Karpas-422 (cell line): ENCODE results near the gene HIBADH. TPM values are rescaled to one million over a fixed set of nuclear protein-coding genes. Genes with fewer than 3 reads are reported as not detected.

Experiments used
- DNase-seq: peaks from one replicate; pipeline ENCODE4 v3.0.0-alpha.2; 2015
- H2AFZ ChIP-seq: fragments of 200-600 bp; sonication (generic); 2 replicates; pipeline ENCODE4 v1.6.1; 2014; ENCODE audit warnings: antibody characterized with exemption, low read length, mixed read lengths
- H3K27ac ChIP-seq: fragments of 200-600 bp; sonication (generic); 2 replicates; pipeline ENCODE4 v1.5.1; 2014; ENCODE audit warnings: mild to moderate bottlenecking, low read length, moderate library complexity
- H3K27me3 ChIP-seq: fragments of 200-600 bp; sonication (generic); 2 replicates; pipeline ENCODE4 v1.6.1; 2014; ENCODE audit warnings: low read length, mixed read lengths
- H3K36me3 ChIP-seq: fragments of 200-600 bp; sonication (generic); 2 replicates; pipeline ENCODE4 v1.6.1; 2014; ENCODE audit warnings: low read length, mixed read lengths; ENCODE audit not compliant: insufficient read depth
- H3K4me1 ChIP-seq: fragments of 200-600 bp; sonication (generic); 2 replicates; pipeline ENCODE4 v1.6.1; 2014; ENCODE audit warnings: mild to moderate bottlenecking, low read length, mixed read lengths
- H3K4me2 ChIP-seq: fragments of 200-600 bp; sonication (generic); 2 replicates; pipeline ENCODE4 v1.6.1; 2014; ENCODE audit warnings: low read length, low read depth, mild to moderate bottlenecking; ENCODE audit not compliant: poor library complexity, severe bottlenecking
- H3K4me3 ChIP-seq: fragments of 200-600 bp; sonication (generic); 2 replicates; pipeline ENCODE4 v1.5.1; 2014; ENCODE audit warnings: mild to moderate bottlenecking, antibody characterized with exemption, low read length, mixed read lengths
- H3K79me2 ChIP-seq: fragments of 200-600 bp; sonication (generic); 2 replicates; pipeline ENCODE4 v1.6.1; 2014; ENCODE audit warnings: mild to moderate bottlenecking, low read length, mixed read lengths
- H3K9ac ChIP-seq: fragments of 200-600 bp; sonication (generic); 2 replicates; pipeline ENCODE4 v1.6.0; 2014; ENCODE audit warnings: low read length
- H3K9me2 ChIP-seq: fragments of 200-600 bp; sonication (generic), shearing (Covaris generic); replicated peaks from 2 replicates; pipeline ENCODE4 v1.6.0; 2014; ENCODE audit warnings: mild to moderate bottlenecking, low read length, moderate library complexity; ENCODE audit not compliant: insufficient read depth
- H3K9me3 ChIP-seq: fragments of 300-700, 200-600 bp; sonication (generic); 2 replicates; pipeline ENCODE4 v1.6.1; 2014; ENCODE audit warnings: low read length, mixed read lengths
- H4K20me1 ChIP-seq: fragments of 200-600 bp; sonication (generic); 2 replicates; pipeline ENCODE4 v1.6.1; 2014; ENCODE audit warnings: mild to moderate bottlenecking, antibody characterized with exemption, low read length, low read depth; ENCODE audit not compliant: insufficient read depth
- total RNA-seq: library from RNA; depleted of rRNA; stranded (reverse); fragments of >200 nt; shearing (Covaris generic); gene quantifications from 2 replicates; pipeline ENCODE4 v1.2.3, GENCODE V29; 2014; ENCODE audit warnings: low replicate concordance

Gene HIBADH
- total RNA-seq, 1 experiment from 2014 or later, result 30.1 TPM

GRCh38 chr7:27631391-27631790 lies 31.3 kb downstream of the HIBADH start:
- H3K4me2 ChIP-seq, result no peak overlapping the region
- no peaks in the 10 kb centered on the region for H3K4me1 ChIP-seq

GRCh38 chr7:27627146-27627545 lies 35.5 kb downstream of the HIBADH start:
- Histone ChIP-seq H3K27ac (no peak overlapping the region), H3K36me3 (no peaks in the 10 kb centered on the region), H3K4me2 (no peak overlapping the region), H3K9ac (no peak overlapping the region), H3K4me1 (no peaks in the 10 kb centered on the region), H3K9me2 (no peaks in the 10 kb centered on the region), H3K27me3 (no peaks in the 10 kb centered on the region), H2AFZ (no peak overlapping the region), H3K79me2 (no peaks in the 10 kb centered on the region), H3K9me3 (peaks cover 6% of the 10 kb centered on the region; the same call in 1 of the 2 replicates), H4K20me1 (no peaks in the 10 kb centered on the region), H3K4me3 (no peak overlapping the region)
- DNase-seq, result no peak

More at GRCh38 chr7:27631391-27631790, 31.3 kb downstream of the HIBADH start:
- DNase-seq, result no peak
- Histone ChIP-seq H3K79me2 (no peaks in the 10 kb centered on the region), H3K4me3 (no peak overlapping the region), H2AFZ (no peak overlapping the region), H4K20me1 (no peaks in the 10 kb centered on the region), H3K9me2 (no peaks in the 10 kb centered on the region), H3K27me3 (no peaks in the 10 kb centered on the region), H3K9me3 (no peaks in the 10 kb centered on the region), H3K27ac (no peak overlapping the region), H3K36me3 (no peaks in the 10 kb centered on the region), H3K9ac (no peak overlapping the region)

DNA sequence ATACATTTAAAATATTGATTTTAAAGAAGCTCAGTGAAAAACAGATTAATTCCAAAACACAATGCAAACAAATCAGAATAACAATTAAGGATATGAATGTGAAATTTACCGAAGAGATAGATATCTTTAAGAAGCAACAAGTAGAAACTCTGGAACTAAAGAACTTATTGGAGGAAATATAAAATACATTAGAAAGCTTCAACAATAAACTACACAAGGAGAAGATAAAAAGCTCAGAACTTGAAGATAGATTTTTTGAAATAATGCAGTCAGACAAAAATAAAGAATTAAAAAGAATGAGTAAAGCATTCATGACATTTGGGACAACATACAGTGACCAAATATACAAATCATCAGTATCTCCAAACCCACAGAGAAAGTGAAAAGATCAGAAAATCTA lies 43.2 kb downstream of the HIBADH start:
- Histone ChIP-seq H3K4me2 (no peak overlapping the region), H3K9me2 (no peaks in the 10 kb centered on the region), H3K4me1 (no peaks in the 10 kb centered on the region), H3K36me3 (peaks cover 9% of the 10 kb centered on the region; the same call in 1 of the 2 replicates), H3K9ac (no peak overlapping the region), H2AFZ (no peak overlapping the region), H3K4me3 (no peak overlapping the region), H3K27me3 (no peaks in the 10 kb centered on the region), H4K20me1 (no peaks in the 10 kb centered on the region), H3K9me3 (peaks cover 23% of the 10 kb centered on the region), H3K79me2 (no peaks in the 10 kb centered on the region), H3K27ac (no peak overlapping the region)
- DNase-seq, result peak; percentile 67

DNA sequence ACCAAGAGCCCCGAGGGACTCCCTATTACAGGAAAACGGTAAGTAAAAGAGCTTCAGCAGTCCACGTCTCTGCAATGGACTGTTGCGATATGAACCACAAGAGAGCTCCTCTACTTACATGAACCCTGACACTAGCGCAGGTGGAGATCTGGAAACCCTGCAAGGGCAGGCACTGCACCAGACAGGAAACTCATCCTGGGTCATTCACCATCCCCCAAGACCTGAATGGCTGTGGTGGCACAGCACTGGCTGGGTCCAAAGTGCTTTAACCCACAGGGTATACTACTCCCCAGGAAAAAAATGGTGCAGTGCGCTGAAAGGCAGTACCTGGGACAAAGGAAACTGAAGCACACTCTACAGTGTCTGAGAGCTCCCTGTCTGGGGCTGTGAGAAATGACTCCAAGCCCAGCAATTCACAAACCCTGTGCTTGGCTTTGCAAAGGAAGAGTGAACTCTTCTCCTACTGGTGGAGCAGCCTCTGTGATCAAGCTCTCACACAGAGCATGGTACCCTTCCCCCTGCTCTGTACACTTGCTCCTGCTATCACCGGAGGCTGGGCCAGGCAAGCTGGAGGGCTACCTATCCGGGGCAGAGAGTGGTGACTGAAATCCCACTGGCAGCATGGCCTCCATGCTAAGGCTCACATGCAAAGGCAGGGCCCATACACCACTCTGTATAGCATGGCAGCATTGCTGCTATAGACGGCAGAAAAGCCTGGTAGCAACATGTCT lies 44.9 kb downstream of the HIBADH start:
- Histone ChIP-seq H3K4me1 (no peaks in the 10 kb centered on the region), H3K9me3 (peaks cover 19% of the 10 kb centered on the region), H3K9ac (no peak overlapping the region), H3K4me3 (no peak overlapping the region), H3K27me3 (no peaks in the 10 kb centered on the region), H3K27ac (no peak overlapping the region), H3K36me3 (peaks cover 9% of the 10 kb centered on the region; the same call in 1 of the 2 replicates), H4K20me1 (no peaks in the 10 kb centered on the region), H3K79me2 (no peaks in the 10 kb centered on the region), H2AFZ (no peak overlapping the region), H3K9me2 (no peaks in the 10 kb centered on the region), H3K4me2 (no peak overlapping the region)
- DNase-seq, result no peak

DNA sequence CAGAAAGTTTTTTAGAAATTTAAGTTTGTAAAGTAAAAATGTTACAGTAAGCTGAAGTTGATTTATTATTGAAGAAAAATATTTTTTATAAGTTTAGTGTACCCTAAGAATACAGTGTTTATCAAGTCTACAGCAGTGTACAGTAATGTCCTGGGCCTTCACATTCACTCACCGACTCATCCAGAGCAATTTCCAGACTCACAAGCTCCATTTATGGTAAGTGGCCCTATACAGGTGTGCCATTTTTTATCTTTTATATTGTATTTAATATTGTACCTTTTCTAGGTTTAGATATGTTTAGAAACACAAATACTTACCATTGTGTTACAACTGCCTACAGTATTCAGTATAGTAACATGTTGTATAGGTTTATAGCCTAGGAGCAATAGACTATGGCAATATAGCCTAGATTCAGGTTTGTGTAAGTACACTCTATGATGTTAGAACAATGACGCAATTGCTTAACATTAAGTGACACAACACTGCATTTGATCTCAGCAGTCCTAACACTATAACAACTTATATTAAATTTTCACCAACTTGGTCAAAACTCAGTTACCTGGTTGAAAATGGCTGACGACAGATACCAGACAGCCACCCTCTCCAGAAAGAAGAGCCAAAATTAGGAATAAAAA lies 45.7 kb downstream of the HIBADH start:
- H3K4me2 ChIP-seq, result no peak overlapping the region

GRCh38 chr7:27616186-27616491 lies 46.5 kb downstream of the HIBADH start:
- Histone ChIP-seq H3K79me2 (no peaks in the 10 kb centered on the region), H3K9ac (no peak overlapping the region), H3K4me3 (no peak overlapping the region), H3K27ac (no peak overlapping the region), H3K4me2 (no peak overlapping the region), H3K9me3 (peaks cover 16% of the 10 kb centered on the region), H3K4me1 (no peaks in the 10 kb centered on the region), H3K9me2 (no peaks in the 10 kb centered on the region), H3K27me3 (no peaks in the 10 kb centered on the region), H2AFZ (no peak overlapping the region), H4K20me1 (no peaks in the 10 kb centered on the region), H3K36me3 (peaks cover 9% of the 10 kb centered on the region; the same call in 1 of the 2 replicates)
- no peak for DNase-seq

More for the DNA sequence above, 45.7 kb downstream of the HIBADH start:
- Histone ChIP-seq H4K20me1 (no peaks in the 10 kb centered on the region), H3K9me3 (peaks cover 16% of the 10 kb centered on the region), H3K79me2 (no peaks in the 10 kb centered on the region), H3K27me3 (no peaks in the 10 kb centered on the region), H3K4me1 (no peaks in the 10 kb centered on the region), H2AFZ (no peak overlapping the region), H3K36me3 (peaks cover 9% of the 10 kb centered on the region; the same call in 1 of the 2 replicates), H3K27ac (no peak overlapping the region), H3K4me3 (no peak overlapping the region), H3K9me2 (no peaks in the 10 kb centered on the region), H3K9ac (no peak overlapping the region)
- no peak for DNase-seq

DNA sequence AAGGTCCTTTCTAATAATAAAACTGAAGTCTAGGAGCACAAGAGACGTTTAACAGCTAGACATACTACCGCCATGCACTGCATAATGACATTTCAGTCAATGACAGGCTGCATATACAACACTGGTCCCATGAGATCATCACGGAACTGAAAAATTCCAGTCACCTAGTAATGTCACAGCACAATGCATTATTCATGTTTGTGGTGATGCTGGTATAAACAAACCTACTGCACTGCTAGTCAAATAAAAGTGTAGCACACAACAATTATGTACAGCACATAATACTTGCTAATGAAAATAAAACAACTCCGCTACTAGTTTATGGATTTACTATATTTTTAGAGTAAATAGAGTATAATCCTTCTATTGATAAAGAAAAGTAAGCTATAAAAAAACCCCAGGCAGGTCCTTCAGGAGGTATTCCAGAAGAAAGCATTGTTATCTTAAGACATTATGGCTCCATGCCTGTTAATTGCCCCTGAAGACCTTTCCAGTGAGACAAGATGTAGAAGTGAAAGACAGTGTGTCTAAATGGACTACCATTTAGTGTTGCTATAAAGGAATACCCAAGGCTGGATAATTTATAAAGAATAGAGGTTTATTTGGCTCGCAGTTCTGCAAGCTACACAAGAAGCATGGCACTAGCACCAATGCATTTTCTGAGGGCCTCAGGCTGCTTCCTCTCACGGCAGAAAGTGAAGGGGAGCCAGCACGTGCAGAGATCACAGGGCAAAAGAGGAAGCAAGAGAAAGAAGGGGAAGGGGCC lies 47.1 kb downstream of the HIBADH start:
- Histone ChIP-seq H3K79me2 (no peaks in the 10 kb centered on the region), H3K4me1 (no peaks in the 10 kb centered on the region), H3K4me3 (no peak overlapping the region), H3K9ac (no peak overlapping the region), H3K9me2 (no peaks in the 10 kb centered on the region), H3K27ac (no peak overlapping the region), H3K4me2 (no peak overlapping the region), H2AFZ (no peak overlapping the region), H3K27me3 (no peaks in the 10 kb centered on the region), H4K20me1 (no peaks in the 10 kb centered on the region), H3K9me3 (peaks cover 13% of the 10 kb centered on the region), H3K36me3 (peaks cover 5% of the 10 kb centered on the region; the same call in 1 of the 2 replicates)
- no peak for DNase-seq

- Histone ChIP-seq H3K27ac (no peak overlapping the region), H3K4me1 (no peaks in the 10 kb centered on the region), H3K36me3 (0 out of 2 replicates have a peak, but pooled peaks cover 3% of the 10 kb centered on the region), H3K4me3 (no peak overlapping the region), H2AFZ (no peak overlapping the region), H3K9me3 (peaks cover 4% of the 10 kb centered on the region), H3K9ac (no peak overlapping the region), H3K4me2 (no peak overlapping the region), H4K20me1 (no peaks in the 10 kb centered on the region), H3K27me3 (no peaks in the 10 kb centered on the region), H3K9me2 (no peaks in the 10 kb centered on the region), H3K79me2 (no peaks in the 10 kb centered on the region)
- DNase-seq, result no peak
Measured at GRCh38 chr7:27614095-27614494, 48.6 kb downstream of the HIBADH start.
